Loucy (cell line): ENCODE data around the gene HS6ST3.

Experiments
- CTCF ChIP-seq: fragments of 200-600 bp; sonication (generic); conservative IDR thresholded peaks from 2 replicates; pipeline ENCODE4 v1.5.1; 2014; ENCODE audit warnings: mild to moderate bottlenecking, antibody characterized with exemption, low read length
- EZH2phosphoT487 ChIP-seq: fragments of 200-600 bp; IDR thresholded peaks from 2 replicates; pipeline ENCODE4 v1.6.1; 2018; ENCODE audit warnings: antibody characterized with exemption, mild to moderate bottlenecking, moderate library complexity, borderline replicate concordance

- no peak for TF ChIP-seq CTCF
- TF ChIP-seq EZH2phosphoT487 = no peak
These were observed 41.0 kb downstream of the HS6ST3 start for GRCh38 chr13:96130818-96131340.
